Body of pancreas (tissue), 4 donors: Measurements from ENCODE around the gene RDH14. TPM values are rescaled to one million over a fixed set of nuclear protein-coding genes. Genes with fewer than 3 reads are reported as not detected.

Experiments used
- ATAC-seq: fragments of 150-250 bp; one replicate; pipeline ENCODE4 v1.9.1; 2016
- DNase-seq, 4 donors: peaks; one replicate each; pipeline ENCODE4 v3.0.0-alpha.2; 2019
- H3K27ac ChIP-seq, 4 donors: fragments of 200-600 bp; sonication (generic); 1 replicate in 3 of 4; 2 replicates in 1 of 4; pipeline versions ENCODE4 v1.5.1 to v1.6.1; 2016 to 2019; ENCODE audit warnings: mild to moderate bottlenecking in 1 of 4, mixed read lengths in 1 of 4, moderate library complexity in 1 of 4
- H3K27me3 ChIP-seq, 2 donors: fragments of 200-600 bp; sonication (generic); one replicate each; pipeline ENCODE4 v1.6.0; 2016; ENCODE audit warnings: mild to moderate bottlenecking in 1 of 2
- H3K36me3 ChIP-seq, 2 donors: fragments of 200-600 bp; sonication (generic); replicated peaks in 1 of 2; 2 replicates each; pipeline ENCODE4 v1.5.1; 2016; ENCODE audit warnings: low read depth in 2 of 2; ENCODE audit not compliant: insufficient read depth in 1 of 2
- H3K4me1 ChIP-seq: fragments of 200-600 bp; sonication (generic); one replicate; pipeline ENCODE4 v1.6.0; 2016
- H3K4me3 ChIP-seq, 2 donors: fragments of 200-600 bp; sonication (generic); 1 replicate in 1 of 2; 2 replicates in 1 of 2; pipeline ENCODE4 v1.5.1; 2016 to 2019
- H3K9me3 ChIP-seq, 3 donors: fragments of 200-600 bp; sonication (generic); 1 replicate in 2 of 3; 2 replicates in 1 of 3; pipeline ENCODE4 v1.5.1; 2016
- CTCF ChIP-seq, 7 experiments: fragments of 450-650 bp in 4 of 7; fragments of 200-600 bp in 3 of 7; sonication (generic) in 3 of 7; IDR thresholded peaks; one replicate each; pipeline ENCODE4 v1.5.1; 2016 to 2019; ENCODE audit warnings: antibody characterized with exemption in 7 of 7
- POLR2A ChIP-seq, 3 donors: fragments of 450-650 bp; IDR thresholded peaks; one replicate each; pipeline ENCODE4 v1.6.1; 2016; ENCODE audit warnings: antibody characterized with exemption in 3 of 3, mild to moderate bottlenecking in 2 of 3
- WGBS, 2 donors: methylation state at CpG; one replicate each; pipeline ENCODE4 v1.1.5; 2017; 5-methylcytosine and 5-hydroxymethylcytosine counted together
- intact Hi-C: fragments of 100-400 bp; cut with DNase I; formaldehyde crosslinking; loops from one replicate; pipeline ENCODE4 v1.15.1; 2023
- total RNA-seq, 2 donors: library from RNA; depleted of rRNA; stranded (reverse); fragments of >200 nt; gene quantifications; one replicate each; pipeline ENCODE4 v1.1.0, GENCODE V29; 2016

Gene RDH14
- 10 to 100 TPM; 11.9 to 18.4 TPM for total RNA-seq

- ATAC-seq (peak; percentile 96), DNase-seq (peak; percentile 91 to 95 (median 92))
- peak within 1 kb of the TSS; percentile 48 to 53 for H3K4me3 ChIP-seq
- H3K4me1 ChIP-seq: peaks cover 28% of the 10 kb centered on the region
- peaks cover 0 to under 1% of the 10 kb centered on the region in 2 donors for H3K36me3 ChIP-seq
- peak in 1 of 7 experiments; percentile 16 for TF ChIP-seq CTCF (IDR thresholded peaks at IDR 0.05)
- peak; percentile 71 to 81 (median 79) for TF ChIP-seq POLR2A (IDR thresholded peaks at IDR 0.05)
- intact Hi-C loops: no loop called here
- H3K9me3 ChIP-seq: no peaks in the 10 kb centered on the region
- peak within 1 kb of the TSS; percentile 84 to 97 (median 96) for H3K27ac ChIP-seq
- WGBS, 2 donors: 0 to 4% methylated on average over 8 to 53 of the region's 81 CpGs
- H3K27me3 ChIP-seq: no peaks in the 10 kb centered on the region
Observed at GRCh38 chr2:18560031-18560796, at the start of gene RDH14. TSS of gene RDH14 (minus strand) at chr2:18560653. CDS start at chr2:18560572, 81 bp downstream.

GRCh38 chr2:18610090-18610489, 49.6 kb upstream of the RDH14 start:
- ATAC-seq: no peak
- Histone ChIP-seq H3K36me3 (no peaks in the 10 kb centered on the region), H3K27me3 (no peaks in the 10 kb centered on the region), H3K4me1 (no peaks in the 10 kb centered on the region), H3K9me3 (no peaks in the 10 kb centered on the region), H3K27ac (no peak overlapping the region), H3K4me3 (no peak overlapping the region)
- 75 to 86% methylated on average over 1 of the region's 1 CpG for WGBS, 2 donors
- no peak for DNase-seq
- no peak for TF ChIP-seq CTCF (IDR thresholded peaks at IDR 0.05)
- no peak for TF ChIP-seq POLR2A (IDR thresholded peaks at IDR 0.05)
- intact Hi-C loops: no loop called here

- intact Hi-C loops: no loop called here
- ATAC-seq: no peak
- no peak for TF ChIP-seq CTCF (IDR thresholded peaks at IDR 0.05)
- no peak for TF ChIP-seq POLR2A (IDR thresholded peaks at IDR 0.05)
Observed at GRCh38 chr2:18605115-18605514, 44.7 kb upstream of the RDH14 start.

GRCh38 chr2:18604531-18604885, 44.1 kb upstream of the RDH14 start:
- H3K4me1 ChIP-seq: peaks cover 11% of the 10 kb centered on the region
- no peaks in the 10 kb centered on the region for H3K36me3 ChIP-seq
- TF ChIP-seq POLR2A (IDR thresholded peaks at IDR 0.05) (no peak), CTCF (IDR thresholded peaks at IDR 0.05) (no peak)
- H3K27ac ChIP-seq: no peak overlapping the region
- H3K27me3 ChIP-seq: no peaks in the 10 kb centered on the region
- DNase-seq (no peak), ATAC-seq (no peak)
- no peaks in the 10 kb centered on the region for H3K9me3 ChIP-seq
- 77 to 80% methylated on average over 2 of the region's 2 CpGs for WGBS, 2 donors
- intact Hi-C loops: no loop called here
- no peak overlapping the region for H3K4me3 ChIP-seq

More at GRCh38 chr2:18605115-18605514, 44.7 kb upstream of the RDH14 start:
- H3K27ac ChIP-seq: no peak overlapping the region
- no peak overlapping the region for H3K4me3 ChIP-seq
- no peak for DNase-seq
- H3K9me3 ChIP-seq: no peaks in the 10 kb centered on the region
- H3K27me3 ChIP-seq: no peaks in the 10 kb centered on the region
- peaks cover 11% of the 10 kb centered on the region for H3K4me1 ChIP-seq
- no peaks in the 10 kb centered on the region for H3K36me3 ChIP-seq
